SK-N-SH (cell line): ENCODE data around the gene EPM2A.

Source experiments
- CHD2 ChIP-seq: fragments of 150-350 bp; IDR thresholded peaks from 2 replicates; pipeline ENCODE4 v1.6.1; 2018; ENCODE audit warnings: low read length; ENCODE audit not compliant: partially characterized antibody
- CTCF ChIP-seq: fragments of 200-600 bp; sonication (generic); IDR thresholded peaks from 2 replicates; pipeline ENCODE4 v1.6.1; 2017; ENCODE audit warnings: antibody characterized with exemption, mild to moderate bottlenecking, moderate library complexity
- FOSL2 ChIP-seq: IDR thresholded peaks from 2 replicates; pipeline ENCODE4 v1.4.0; 2012; ENCODE audit warnings: low read depth, mild to moderate bottlenecking, moderate library complexity, borderline replicate concordance
- GABPA ChIP-seq: IDR thresholded peaks from 2 replicates; pipeline ENCODE4 v1.4.0; 2012; ENCODE audit warnings: low read depth, mild to moderate bottlenecking
- IRF3 ChIP-seq: fragments of 150-350 bp; IDR thresholded peaks from 2 replicates; pipeline ENCODE4 v1.6.1; 2016; ENCODE audit warnings: mild to moderate bottlenecking, low read depth, low read length
- MAX ChIP-seq: IDR thresholded peaks from 2 replicates; pipeline ENCODE4 v1.4.0; 2012; ENCODE audit warnings: low read depth
- TCF12 ChIP-seq: IDR thresholded peaks from 2 replicates; pipeline ENCODE4 v1.4.0; 2012
- USF2 ChIP-seq: fragments of 150-350 bp; IDR thresholded peaks from 2 replicates; pipeline ENCODE4 v1.6.1; 2017; ENCODE audit warnings: antibody characterized with exemption, low read length, low read depth, borderline replicate concordance

- TF ChIP-seq MAX (no peak), GABPA (no peak), CTCF (no peak), TCF12 (no peak), FOSL2 (no peak), IRF3 (no peak), CHD2 (no peak), USF2 (no peak)
Measured at GRCh38 chr6:145721144-145721543, 14.2 kb downstream of the EPM2A start.
